GM23248 (cell line): ENCODE results near the gene CUX1. TPM values are rescaled to one million over a fixed set of nuclear protein-coding genes. Genes with fewer than 3 reads are reported as not detected.

ENCODE experiments used
- DNase-seq: peaks from one replicate; pipeline ENCODE4 v3.0.0-alpha.2; 2015
- H2AFZ ChIP-seq: fragments of 200-600 bp; sonication (generic); 2 replicates; pipeline ENCODE4 v1.6.1; 2016; ENCODE audit warnings: antibody characterized with exemption
- H3F3A ChIP-seq: fragments of 200-600 bp; sonication (generic); 2 replicates; pipeline ENCODE4 v1.6.1; 2016; ENCODE audit warnings: mild to moderate bottlenecking, antibody characterized with exemption, mixed run types; ENCODE audit not compliant: insufficient read depth
- H3K27ac ChIP-seq: fragments of 200-600 bp; sonication (generic); 2 replicates; pipeline ENCODE4 v1.5.1; 2016; ENCODE audit warnings: mild to moderate bottlenecking
- H3K27me3 ChIP-seq: fragments of 200-600 bp; sonication (generic); replicated peaks from 2 replicates; pipeline ENCODE4 v1.6.1; 2016; ENCODE audit warnings: mild to moderate bottlenecking; ENCODE audit not compliant: insufficient read depth
- H3K36me3 ChIP-seq: fragments of 200-600 bp; sonication (generic); 2 replicates; pipeline ENCODE4 v1.6.1; 2016; ENCODE audit warnings: low read depth, mild to moderate bottlenecking
- H3K4me1 ChIP-seq: fragments of 200-600 bp; sonication (generic); 2 replicates; pipeline ENCODE4 v1.6.1; 2016; ENCODE audit warnings: mild to moderate bottlenecking; ENCODE audit not compliant: insufficient read depth
- H3K4me2 ChIP-seq: fragments of 200-600 bp; sonication (generic); one replicate; pipeline ENCODE4 v1.6.1; 2016; ENCODE audit warnings: mild to moderate bottlenecking; ENCODE audit not compliant: unreplicated experiment
- H3K4me3 ChIP-seq: fragments of 200-600 bp; sonication (generic); 2 replicates; pipeline ENCODE4 v1.5.1; 2016; ENCODE audit warnings: mild to moderate bottlenecking
- H3K79me2 ChIP-seq: fragments of 200-600 bp; sonication (generic); 2 replicates; pipeline ENCODE4 v1.6.1; 2016; ENCODE audit warnings: mild to moderate bottlenecking; ENCODE audit not compliant: insufficient read depth
- H3K9ac ChIP-seq: fragments of 200-600 bp; sonication (generic); 2 replicates; pipeline ENCODE4 v1.6.1; 2016; ENCODE audit warnings: mild to moderate bottlenecking
- H3K9me2 ChIP-seq: fragments of 200-600 bp; sonication (generic); 2 replicates; pipeline ENCODE4 v1.6.1; 2016; ENCODE audit warnings: mixed run types, mild to moderate bottlenecking, moderate library complexity; ENCODE audit not compliant: insufficient read depth
- H3K9me3 ChIP-seq: fragments of 200-600 bp; sonication (generic); one replicate; pipeline ENCODE4 v1.6.1; 2017; ENCODE audit warnings: low read depth
- H4K20me1 ChIP-seq: fragments of 200-600 bp; sonication (generic); 2 replicates; pipeline ENCODE4 v1.6.0; 2016; ENCODE audit not compliant: insufficient read depth
- EZH2 ChIP-seq: fragments of 200-600 bp; sonication (generic); IDR thresholded peaks from 2 replicates; pipeline ENCODE4 v1.6.1; 2018; ENCODE audit warnings: antibody characterized with exemption, mild to moderate bottlenecking; ENCODE audit not compliant: insufficient read depth, poor library complexity, severe bottlenecking
- EZH2phosphoT487 ChIP-seq: fragments of 200-600 bp; sonication (generic); IDR thresholded peaks from 2 replicates; pipeline ENCODE4 v1.6.1; 2018; ENCODE audit warnings: antibody characterized with exemption, moderate library complexity, mild to moderate bottlenecking, low read depth; ENCODE audit not compliant: insufficient read depth
- WGBS, 2 experiments: methylation state at CpG; one replicate each; pipeline ENCODE4 v1.1.6; 2015 to 2017; ENCODE audit warnings: low lambda C conversion rate in 2 of 2, low coverage in 1 of 2; ENCODE audit errors: missing lambda C conversion rate in 2 of 2; 5-methylcytosine and 5-hydroxymethylcytosine counted together
- in situ Hi-C: fragments of 300-500 bp; cut with MboI; formaldehyde crosslinking; loops from 2 replicates; pipeline ENCODE4 v1.15.0; 2020
- polyA plus RNA-seq: library from polyadenylated mRNA; unstranded; fragments of >200 nt; fragmentation: Nextera tagmentation; extraction: Ambion mirVana; gene quantifications from 2 replicates; pipeline ENCODE4 v1.2.1, GENCODE V29; 2016
- total RNA-seq: library from RNA; depleted of rRNA; stranded (reverse); fragments of >200 nt; shearing (Covaris generic); gene quantifications from 2 replicates; pipeline ENCODE4 v1.2.3, GENCODE V29; 2014

The CUX1 gene
- total and polyA plus RNA-seq, 2 experiments from 2014 or later = 30.2 to 34.9 TPM

GRCh38 chr7:102103027-102103372 lies 285.6 kb downstream of the CUX1 start:
- no peaks in the 10 kb centered on the region for H3K9me3 ChIP-seq
- H3K27me3 ChIP-seq = no peaks in the 10 kb centered on the region
- no peak overlapping the region for H3K4me3 ChIP-seq
- H3K4me1 ChIP-seq = no peaks in the 10 kb centered on the region
- H3K79me2 ChIP-seq = no peaks in the 10 kb centered on the region
- no peaks in the 10 kb centered on the region for H4K20me1 ChIP-seq
- no peak overlapping the region for H3K9ac ChIP-seq
- H3K27ac ChIP-seq = no peak overlapping the region
- H2AFZ ChIP-seq = no peak overlapping the region
- no peak overlapping the region for H3K4me2 ChIP-seq
- TF ChIP-seq EZH2phosphoT487 (no peak), EZH2 (no peak)
- H3F3A ChIP-seq = no peaks in the 10 kb centered on the region
- DNase-seq = no peak
- in situ Hi-C loops = no loop called here
- 0 out of 2 replicates have a peak, but pooled peaks cover 4% of the 10 kb centered on the region for H3K36me3 ChIP-seq
- no peaks in the 10 kb centered on the region for H3K9me2 ChIP-seq
- WGBS, 2 experiments = 81 to 87% methylated on average over 5 of the region's 5 CpGs

- no peaks in the 10 kb centered on the region for H3K27me3 ChIP-seq
- H3K36me3 ChIP-seq = 0 out of 2 replicates have a peak, but pooled peaks cover 4% of the 10 kb centered on the region
- H3K9me3 ChIP-seq = no peaks in the 10 kb centered on the region
- TF ChIP-seq EZH2 (no peak), EZH2phosphoT487 (no peak)
- no peaks in the 10 kb centered on the region for H3F3A ChIP-seq
- no peak overlapping the region for H3K27ac ChIP-seq
- H3K4me2 ChIP-seq = no peak overlapping the region
- in situ Hi-C loops = no loop called here
- H3K79me2 ChIP-seq = no peaks in the 10 kb centered on the region
- H3K4me1 ChIP-seq = no peaks in the 10 kb centered on the region
- no peak overlapping the region for H3K4me3 ChIP-seq
- H3K9ac ChIP-seq = no peak overlapping the region
- no peaks in the 10 kb centered on the region for H3K9me2 ChIP-seq
- no peaks in the 10 kb centered on the region for H4K20me1 ChIP-seq
- no peak overlapping the region for H2AFZ ChIP-seq
- no peak for DNase-seq
- 94% methylated on average over 5 of the region's 5 CpGs for WGBS, 2 experiments
Observed at GRCh38 chr7:102104245-102104644, 286.8 kb downstream of the CUX1 start.

- in situ Hi-C loops = no loop called here
- no peaks in the 10 kb centered on the region for H3K79me2 ChIP-seq
- no peak overlapping the region for H2AFZ ChIP-seq
- no peaks in the 10 kb centered on the region for H4K20me1 ChIP-seq
- no peak overlapping the region for H3K27ac ChIP-seq
- no peaks in the 10 kb centered on the region for H3K9me2 ChIP-seq
- H3K4me2 ChIP-seq = no peak overlapping the region
- H3K4me1 ChIP-seq = no peaks in the 10 kb centered on the region
- H3K4me3 ChIP-seq = no peak overlapping the region
- no peaks in the 10 kb centered on the region for H3F3A ChIP-seq
- peak; percentile 10 for DNase-seq
- no peaks in the 10 kb centered on the region for H3K9me3 ChIP-seq
- TF ChIP-seq EZH2 (no peak), EZH2phosphoT487 (no peak)
- 91 to 97% methylated on average over 5 of the region's 5 CpGs for WGBS, 2 experiments
- no peaks in the 10 kb centered on the region for H3K27me3 ChIP-seq
- H3K36me3 ChIP-seq = 0 out of 2 replicates have a peak, but pooled peaks cover 4% of the 10 kb centered on the region
- H3K9ac ChIP-seq = no peak overlapping the region
Observed at GRCh38 chr7:102106625-102107024, 289.2 kb downstream of the CUX1 start.

- in situ Hi-C loops = no loop called here
- Histone ChIP-seq H3K9ac (no peak overlapping the region), H2AFZ (no peak overlapping the region), H3K9me2 (no peaks in the 10 kb centered on the region), H3F3A (no peaks in the 10 kb centered on the region), H3K36me3 (0 out of 2 replicates have a peak, but pooled peaks cover 4% of the 10 kb centered on the region), H3K79me2 (no peaks in the 10 kb centered on the region), H3K4me2 (no peak overlapping the region), H3K27me3 (no peaks in the 10 kb centered on the region), H4K20me1 (no peaks in the 10 kb centered on the region), H3K27ac (no peak overlapping the region), H3K9me3 (no peaks in the 10 kb centered on the region), H3K4me3 (no peak overlapping the region), H3K4me1 (no peaks in the 10 kb centered on the region)
- TF ChIP-seq EZH2phosphoT487 (no peak), EZH2 (no peak)
- DNase-seq = no peak
- 92 to 93% methylated on average over 19 of the region's 19 CpGs for WGBS, 2 experiments
Observed at GRCh38 chr7:102107474-102108104, 290.2 kb downstream of the CUX1 start.
